Tibial artery (tissue), 4 donors: ENCODE data around the gene CRYZ.
A peak's percentile ranks its signal among the peaks of the same experiment; 100 is the strongest.

Source experiments
- DNase-seq, 2 donors: peaks; one replicate each; pipeline ENCODE4 v3.0.0-alpha.2; 2019
- H3K27ac ChIP-seq, 2 donors: fragments of 200-600 bp; sonication (generic) in 1 of 2; 1 replicate in 1 of 2; 2 replicates in 1 of 2; pipeline ENCODE4 v1.5.1; 2018 to 2019; ENCODE audit warnings: mild to moderate bottlenecking in 1 of 2
- H3K27me3 ChIP-seq, 2 donors: fragments of 200-600 bp; sonication (generic) in 1 of 2; one replicate each; pipeline versions ENCODE4 v1.5.1 to v1.6.0; 2016 to 2019
- H3K36me3 ChIP-seq, 3 donors: fragments of 200-600 bp; sonication (generic) in 2 of 3; one replicate each; pipeline ENCODE4 v1.5.1; 2016 to 2019; ENCODE audit warnings: mild to moderate bottlenecking in 2 of 3
- H3K4me1 ChIP-seq, 4 donors: fragments of 200-600 bp; sonication (generic) in 2 of 4; 1 replicate in 3 of 4; 2 replicates in 1 of 4; pipeline ENCODE4 v1.5.1; 2016 to 2019
- H3K4me3 ChIP-seq, 2 donors: fragments of 200-600 bp; sonication (generic) in 1 of 2; 1 replicate in 1 of 2; 2 replicates in 1 of 2; pipeline ENCODE4 v1.5.1; 2018 to 2019; ENCODE audit warnings: mild to moderate bottlenecking in 2 of 2
- H3K9me3 ChIP-seq, 3 donors: fragments of 200-600 bp; sonication (generic) in 1 of 3; one replicate each; pipeline ENCODE4 v1.5.1; 2016 to 2019
- intact Hi-C: fragments of 100-400 bp; cut with DNase I; formaldehyde crosslinking; loops from one replicate; pipeline ENCODE4 v1.15.0; 2023; ENCODE audit warnings: low total_unique reads
- TF ChIP-seq, protein P1 (sequence below), 2 experiments: fragments of 200-600 bp in 1 of 2; fragments of 450-650 bp in 1 of 2; IDR thresholded peaks; one replicate each; pipeline ENCODE4 v1.5.1; 2017 to 2019; ENCODE audit warnings: antibody characterized with exemption in 2 of 2, mild to moderate bottlenecking in 1 of 2, moderate library complexity in 1 of 2

The CRYZ gene

DNA sequence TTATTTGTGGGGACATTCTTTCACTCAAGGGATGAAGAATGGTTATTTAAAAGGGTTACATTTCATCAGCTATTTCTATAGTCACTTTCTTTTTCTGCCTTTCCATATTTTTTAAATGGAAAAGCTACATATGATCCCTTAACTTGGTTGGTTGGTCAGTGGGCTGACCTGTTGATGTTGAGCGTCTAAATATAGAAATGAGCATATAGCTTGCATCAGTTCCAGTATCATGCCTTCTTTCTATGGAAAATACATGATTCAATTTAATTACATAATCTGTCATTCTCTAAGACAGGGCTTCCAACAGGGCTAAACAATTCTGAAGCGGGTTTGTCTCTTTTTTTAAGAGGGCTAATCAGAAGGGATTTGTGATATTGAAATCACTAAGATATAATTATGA is 40.7 kb upstream of the CRYZ start:
- TF ChIP-seq, protein P1, sequence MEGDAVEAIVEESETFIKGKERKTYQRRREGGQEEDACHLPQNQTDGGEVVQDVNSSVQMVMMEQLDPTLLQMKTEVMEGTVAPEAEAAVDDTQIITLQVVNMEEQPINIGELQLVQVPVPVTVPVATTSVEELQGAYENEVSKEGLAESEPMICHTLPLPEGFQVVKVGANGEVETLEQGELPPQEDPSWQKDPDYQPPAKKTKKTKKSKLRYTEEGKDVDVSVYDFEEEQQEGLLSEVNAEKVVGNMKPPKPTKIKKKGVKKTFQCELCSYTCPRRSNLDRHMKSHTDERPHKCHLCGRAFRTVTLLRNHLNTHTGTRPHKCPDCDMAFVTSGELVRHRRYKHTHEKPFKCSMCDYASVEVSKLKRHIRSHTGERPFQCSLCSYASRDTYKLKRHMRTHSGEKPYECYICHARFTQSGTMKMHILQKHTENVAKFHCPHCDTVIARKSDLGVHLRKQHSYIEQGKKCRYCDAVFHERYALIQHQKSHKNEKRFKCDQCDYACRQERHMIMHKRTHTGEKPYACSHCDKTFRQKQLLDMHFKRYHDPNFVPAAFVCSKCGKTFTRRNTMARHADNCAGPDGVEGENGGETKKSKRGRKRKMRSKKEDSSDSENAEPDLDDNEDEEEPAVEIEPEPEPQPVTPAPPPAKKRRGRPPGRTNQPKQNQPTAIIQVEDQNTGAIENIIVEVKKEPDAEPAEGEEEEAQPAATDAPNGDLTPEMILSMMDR (IDR thresholded peaks at IDR 0.05), result no peak
- DNase-seq, result no peak
- intact Hi-C loops, result no loop called here
- no peak overlapping the region for H3K4me3 ChIP-seq
- no peak overlapping the region for H3K27ac ChIP-seq
- H3K36me3 ChIP-seq, result no peaks in the 10 kb centered on the region
- no peaks in the 10 kb centered on the region for H3K9me3 ChIP-seq
- no peaks in the 10 kb centered on the region for H3K27me3 ChIP-seq
- no peaks in the 10 kb centered on the region for H3K4me1 ChIP-seq

DNA sequence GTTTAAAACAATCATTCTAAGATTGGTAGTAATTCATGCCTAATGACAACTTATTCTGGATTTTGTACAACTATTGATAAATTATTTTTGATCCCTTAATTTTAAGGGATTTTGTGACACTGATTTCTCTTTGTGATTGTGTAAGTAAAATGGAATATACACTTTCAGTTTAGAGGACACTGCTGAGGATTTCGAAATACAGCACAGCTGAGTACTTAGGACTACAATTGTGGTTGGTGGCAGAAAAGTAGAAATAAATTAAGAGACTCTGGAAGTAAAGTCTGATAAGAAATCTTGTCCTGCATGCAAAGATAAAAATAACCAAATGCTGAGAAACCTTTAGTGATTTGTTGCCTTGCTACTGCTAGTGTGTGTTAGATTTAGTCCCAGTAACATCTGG is 40.1 kb upstream of the CRYZ start:
- Histone ChIP-seq H3K9me3 (no peaks in the 10 kb centered on the region), H3K4me3 (no peak overlapping the region), H3K27ac (no peak overlapping the region), H3K36me3 (no peaks in the 10 kb centered on the region), H3K4me1 (no peaks in the 10 kb centered on the region), H3K27me3 (no peaks in the 10 kb centered on the region)
- TF ChIP-seq, protein P1 (IDR thresholded peaks at IDR 0.05), result no peak
- DNase-seq, result no peak
- intact Hi-C loops, result no loop called here

DNA sequence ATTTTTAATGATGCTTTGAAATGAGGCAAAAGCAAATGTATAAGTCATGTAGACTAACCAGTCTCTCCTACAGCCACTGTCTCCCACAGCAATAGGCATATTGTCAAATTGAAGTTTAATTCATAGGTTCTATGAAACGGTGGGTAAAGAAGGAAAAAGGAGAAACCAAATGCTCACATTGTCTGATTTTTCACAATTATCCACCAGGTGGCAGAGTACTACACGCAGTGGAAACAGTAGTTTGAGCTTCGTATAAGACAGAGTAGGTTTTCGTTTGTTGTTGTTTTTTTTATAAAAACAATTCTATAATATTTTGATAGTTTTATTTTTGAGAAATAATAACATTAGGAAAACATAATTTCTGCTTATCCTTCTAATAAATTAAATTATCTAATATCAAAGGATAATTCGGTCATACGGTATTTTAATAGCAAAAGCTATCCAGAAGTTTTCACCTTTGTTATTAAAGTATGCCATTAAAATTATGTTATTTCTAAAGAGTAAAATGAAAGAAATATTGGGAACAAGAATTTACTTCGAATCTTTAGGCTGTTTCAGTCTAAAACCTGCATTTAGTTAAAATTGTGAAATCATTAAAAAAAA is 39.2 kb upstream of the CRYZ start:
- TF ChIP-seq, protein P1 (IDR thresholded peaks at IDR 0.05), result peak; percentile 49 to 52
- Histone ChIP-seq H3K36me3 (no peaks in the 10 kb centered on the region), H3K4me1 (no peaks in the 10 kb centered on the region), H3K4me3 (no peak overlapping the region), H3K9me3 (no peaks in the 10 kb centered on the region), H3K27ac (no peak overlapping the region), H3K27me3 (no peaks in the 10 kb centered on the region)
- intact Hi-C loops, result no loop called here
- DNase-seq, result no peak

DNA sequence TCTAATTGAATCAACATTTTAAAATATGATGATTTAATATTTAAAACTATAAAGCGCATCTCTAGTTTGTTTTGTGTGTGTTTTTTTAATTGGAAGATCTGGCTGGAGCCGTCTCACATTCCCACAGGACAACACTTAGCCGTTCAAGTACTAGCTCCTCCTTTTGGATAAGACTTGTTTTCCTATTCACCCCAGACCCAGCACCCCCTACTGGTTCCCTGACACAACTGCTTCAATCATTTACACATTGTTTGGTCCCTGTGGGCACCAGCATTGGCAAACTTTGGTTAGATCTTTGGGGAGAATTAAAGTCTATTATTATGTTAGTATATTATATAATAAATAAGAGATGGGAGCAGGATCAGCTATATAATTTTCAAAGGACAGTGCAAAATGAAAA is 34.6 kb upstream of the CRYZ start:
- Histone ChIP-seq H3K27me3 (no peaks in the 10 kb centered on the region), H3K4me1 (no peaks in the 10 kb centered on the region), H3K4me3 (no peak overlapping the region), H3K27ac (no peak overlapping the region), H3K9me3 (no peaks in the 10 kb centered on the region), H3K36me3 (peaks cover 0 to 16% (median 12%) of the 10 kb centered on the region in 3 donors)
- no peak for DNase-seq
- TF ChIP-seq, protein P1 (IDR thresholded peaks at IDR 0.05), result no peak
- intact Hi-C loops, result loop anchor here (10.0 kb wide), 1 partner anchor 437 kb away; no protein-coding TSS in a partner anchor

DNA sequence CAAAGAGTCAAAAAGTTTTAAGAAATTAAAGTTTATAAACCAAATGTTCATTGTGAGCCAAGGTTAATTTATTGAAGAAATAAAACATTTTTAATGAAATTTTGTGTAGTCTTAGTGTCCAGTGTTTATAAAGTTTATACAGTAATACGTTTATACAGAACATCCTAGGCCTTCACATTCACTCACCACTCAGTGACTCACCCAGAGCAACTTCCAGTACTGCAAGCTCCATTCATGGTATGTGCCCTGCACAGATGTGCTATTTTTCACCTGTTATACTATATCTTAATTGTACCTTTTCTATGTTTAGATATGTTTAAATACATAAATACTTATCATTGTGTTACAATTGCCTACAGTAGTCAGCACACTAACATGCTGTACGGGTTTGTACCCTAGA is 33.7 kb upstream of the CRYZ start:
- Histone ChIP-seq H3K4me1 (no peaks in the 10 kb centered on the region), H3K27ac (no peak overlapping the region), H3K4me3 (no peak overlapping the region), H3K9me3 (no peaks in the 10 kb centered on the region), H3K36me3 (peaks cover 0 to 26% (median 12%) of the 10 kb centered on the region in 3 donors), H3K27me3 (no peaks in the 10 kb centered on the region)
- intact Hi-C loops, result loop anchor here (10.0 kb wide), 1 partner anchor 438 kb away; no protein-coding TSS in a partner anchor
- DNase-seq, result no peak
- TF ChIP-seq, protein P1 (IDR thresholded peaks at IDR 0.05), result no peak
